Gastrocnemius medialis (tissue), 4 donors: ENCODE measurements around the gene RCSD1. TPM values are rescaled to one million over a fixed set of nuclear protein-coding genes. Genes with fewer than 3 reads are reported as not detected.

Experiments used
- ATAC-seq, 2 donors: fragments of 150-250 bp; one replicate each; pipeline ENCODE4 v1.9.1; 2016
- DNase-seq, 2 donors: peaks; one replicate each; pipeline ENCODE4 v3.0.0-alpha.2; 2019
- H3K27ac ChIP-seq, 4 donors: fragments of 200-600 bp; sonication (generic); 1 replicate in 1 of 4; 2 replicates in 3 of 4; pipeline ENCODE4 v1.5.1; 2016 to 2018; ENCODE audit warnings: mild to moderate bottlenecking in 2 of 4, moderate library complexity in 1 of 4
- H3K27me3 ChIP-seq, 3 donors: fragments of 200-600 bp; sonication (generic) in 2 of 3; 1 replicate in 1 of 3; 2 replicates in 2 of 3; pipeline versions ENCODE4 v1.5.1 to v1.6.0; 2016 to 2019; ENCODE audit warnings: mild to moderate bottlenecking in 1 of 3, moderate library complexity in 1 of 3
- H3K36me3 ChIP-seq, 2 donors: fragments of 200-600 bp; sonication (generic) in 1 of 2; one replicate each; pipeline ENCODE4 v1.5.1; 2017 to 2018
- H3K4me1 ChIP-seq, 2 donors: fragments of 200-600 bp; sonication (generic) in 1 of 2; one replicate each; pipeline ENCODE4 v1.5.1; 2016 to 2017; ENCODE audit warnings: mild to moderate bottlenecking in 2 of 2
- H3K4me3 ChIP-seq, 4 donors: fragments of 200-600 bp; sonication (generic) in 3 of 4; 1 replicate in 1 of 4; 2 replicates in 3 of 4; pipeline ENCODE4 v1.5.1; 2016 to 2019; ENCODE audit warnings: mild to moderate bottlenecking in 2 of 4
- H3K9me3 ChIP-seq, 3 donors: fragments of 200-600 bp; sonication (generic) in 2 of 3; 1 replicate in 1 of 3; 2 replicates in 2 of 3; pipeline ENCODE4 v1.5.1; 2016 to 2019
- POLR2A ChIP-seq, 2 donors: fragments of 450-650 bp; IDR thresholded peaks; one replicate each; pipeline ENCODE4 v1.6.1; 2017; ENCODE audit warnings: antibody characterized with exemption in 2 of 2, mild to moderate bottlenecking in 2 of 2, moderate library complexity in 2 of 2
- in situ Hi-C, 4 donors: fragments of 200-750 bp; cut with MboI; loops; one replicate each; pipeline versions ENCODE4 v1.15.0 to v1.8.0; 2017; ENCODE audit warnings: low sequenced_read_pairs in 4 of 4
- intact Hi-C: fragments of 100-400 bp; cut with DNase I; formaldehyde crosslinking; loops from one replicate; pipeline ENCODE4 v1.15.1; 2023; ENCODE audit warnings: low total_unique reads
- total RNA-seq, 4 donors: library from RNA; depleted of rRNA; stranded (reverse); fragments of >200 nt; gene quantifications; one replicate each; pipeline versions ENCODE4 v1.1.0 to v1.2.3, GENCODE V29; 2016
- TF ChIP-seq, protein P1 (sequence below), 5 experiments: fragments of 450-650 bp in 3 of 5; fragments of 200-600 bp in 2 of 5; sonication (generic) in 2 of 5; IDR thresholded peaks in 4 of 5; conservative IDR thresholded peaks in 1 of 5; 1 replicate in 4 of 5; 2 replicates in 1 of 5; pipeline ENCODE4 v1.5.1; 2016 to 2019; ENCODE audit warnings: antibody characterized with exemption in 5 of 5, mild to moderate bottlenecking in 3 of 5, moderate library complexity in 3 of 5

The RCSD1 gene
- total RNA-seq, 4 donors from 2014 or later = 6.0 to 14.8 (median 7.5) TPM

DNA sequence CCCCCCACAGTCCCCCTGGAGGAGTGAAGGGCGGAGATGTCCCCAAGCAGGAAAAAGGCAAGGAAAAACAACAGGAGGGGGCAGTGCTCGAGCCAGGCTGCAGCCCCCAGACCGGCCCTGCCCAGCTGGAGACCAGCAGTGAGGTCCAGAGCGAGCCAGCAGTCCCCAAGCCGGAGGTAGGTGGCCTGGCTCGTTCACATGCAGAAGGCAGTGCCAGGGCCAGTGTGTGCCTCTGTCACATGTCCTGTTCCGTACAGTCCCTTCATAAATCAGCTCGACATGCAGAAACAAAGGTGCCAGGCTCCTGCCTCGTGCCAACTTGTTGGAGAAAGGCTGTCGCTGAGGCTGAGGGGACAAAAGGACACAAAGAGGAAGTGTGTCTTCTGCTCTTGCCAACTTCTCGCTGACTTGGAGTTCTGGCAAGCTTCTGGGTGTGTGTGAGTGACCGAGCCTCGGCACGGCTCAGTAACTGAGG, 67.7 kb downstream of the RCSD1 start:
- Histone ChIP-seq H3K27me3 (no peaks in the 10 kb centered on the region), H3K9me3 (no peaks in the 10 kb centered on the region), H3K4me1 (peaks cover 30 to 61% of the 10 kb centered on the region in 2 donors), H3K4me3 (no peak overlapping the region), H3K36me3 (peaks cover 0 to 11% of the 10 kb centered on the region in 2 donors), H3K27ac (peak overlapping the region; percentile 83 to 89 (median 86))
- intact Hi-C loops = loop anchor here (2.0 kb wide), 1 partner anchor 17 kb away; no protein-coding TSS in a partner anchor
- TF ChIP-seq POLR2A (IDR thresholded peaks at IDR 0.05) = peak in 1 of 2 donors; percentile 23
- TF ChIP-seq, protein P1, sequence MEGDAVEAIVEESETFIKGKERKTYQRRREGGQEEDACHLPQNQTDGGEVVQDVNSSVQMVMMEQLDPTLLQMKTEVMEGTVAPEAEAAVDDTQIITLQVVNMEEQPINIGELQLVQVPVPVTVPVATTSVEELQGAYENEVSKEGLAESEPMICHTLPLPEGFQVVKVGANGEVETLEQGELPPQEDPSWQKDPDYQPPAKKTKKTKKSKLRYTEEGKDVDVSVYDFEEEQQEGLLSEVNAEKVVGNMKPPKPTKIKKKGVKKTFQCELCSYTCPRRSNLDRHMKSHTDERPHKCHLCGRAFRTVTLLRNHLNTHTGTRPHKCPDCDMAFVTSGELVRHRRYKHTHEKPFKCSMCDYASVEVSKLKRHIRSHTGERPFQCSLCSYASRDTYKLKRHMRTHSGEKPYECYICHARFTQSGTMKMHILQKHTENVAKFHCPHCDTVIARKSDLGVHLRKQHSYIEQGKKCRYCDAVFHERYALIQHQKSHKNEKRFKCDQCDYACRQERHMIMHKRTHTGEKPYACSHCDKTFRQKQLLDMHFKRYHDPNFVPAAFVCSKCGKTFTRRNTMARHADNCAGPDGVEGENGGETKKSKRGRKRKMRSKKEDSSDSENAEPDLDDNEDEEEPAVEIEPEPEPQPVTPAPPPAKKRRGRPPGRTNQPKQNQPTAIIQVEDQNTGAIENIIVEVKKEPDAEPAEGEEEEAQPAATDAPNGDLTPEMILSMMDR (IDR thresholded peaks at IDR 0.05 in 4 of 5, conservative IDR thresholded peaks at IDR 0.05 in 1 of 5) = no peak
- ATAC-seq (peak; percentile 89), DNase-seq (peak; percentile 94 to 98)
- in situ Hi-C loops = loop anchor here in 1 of 4 donors (25.0 kb wide), 1 partner anchor 635 kb away; no protein-coding TSS in a partner anchor

DNA sequence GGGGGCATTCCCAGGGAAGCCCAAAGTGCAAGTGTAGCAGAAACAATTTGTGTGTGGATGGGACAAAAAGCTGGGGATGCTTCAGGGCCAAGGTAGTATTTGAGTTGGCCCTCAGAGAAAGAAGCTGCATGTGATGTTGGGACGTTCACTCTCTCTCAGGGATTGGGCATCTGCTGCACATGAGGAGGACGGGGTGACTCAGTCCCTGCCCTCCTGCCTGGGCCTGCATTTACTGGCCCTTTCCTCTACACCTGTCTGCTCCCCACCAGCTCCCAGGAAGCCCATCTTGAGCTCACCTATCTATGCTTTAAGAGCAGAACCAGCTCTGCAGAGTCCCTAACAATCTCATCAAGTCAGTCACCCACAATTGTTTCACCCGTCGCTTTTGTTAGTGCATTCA, 68.3 kb downstream of the RCSD1 start:
- TF ChIP-seq, protein P1 (IDR thresholded peaks at IDR 0.05 in 4 of 5, conservative IDR thresholded peaks at IDR 0.05 in 1 of 5) = no peak
- no peak for TF ChIP-seq POLR2A (IDR thresholded peaks at IDR 0.05)
- DNase-seq (no peak), ATAC-seq (no peak)
- Histone ChIP-seq H3K4me3 (no peak overlapping the region), H3K27me3 (no peaks in the 10 kb centered on the region), H3K4me1 (peaks cover 28 to 55% of the 10 kb centered on the region in 2 donors), H3K27ac (peak overlapping the region; percentile 83 to 89 (median 86)), H3K9me3 (no peaks in the 10 kb centered on the region), H3K36me3 (peaks cover 0 to 11% of the 10 kb centered on the region in 2 donors)
- intact Hi-C loops = no loop called here
- in situ Hi-C loops = loop anchor here in 1 of 4 donors (25.0 kb wide), 1 partner anchor 636 kb away; no protein-coding TSS in a partner anchor

DNA sequence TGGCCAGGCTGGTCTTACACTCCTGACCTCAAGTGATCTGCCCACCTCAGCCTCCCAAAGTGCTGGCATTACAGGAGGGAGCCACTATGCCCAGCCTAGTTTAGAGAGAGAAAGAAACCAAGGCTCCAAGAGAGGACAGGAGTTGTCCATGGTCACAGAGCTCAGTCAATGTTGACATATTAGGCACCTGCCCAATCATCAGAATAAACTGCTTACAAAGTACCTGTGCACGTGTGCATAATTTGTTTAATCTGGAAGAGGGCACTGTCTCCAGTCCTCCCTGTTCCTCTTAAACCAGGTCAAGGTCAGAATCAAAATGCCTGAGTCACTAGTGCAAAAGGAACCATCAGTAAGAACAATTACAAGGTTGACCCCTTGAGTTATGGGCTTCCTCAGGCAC, 71.5 kb downstream of the RCSD1 start:
- H3K27me3 ChIP-seq = no peaks in the 10 kb centered on the region
- TF ChIP-seq, protein P1 (IDR thresholded peaks at IDR 0.05 in 4 of 5, conservative IDR thresholded peaks at IDR 0.05 in 1 of 5) = no peak
- no peak for TF ChIP-seq POLR2A (IDR thresholded peaks at IDR 0.05)
- H3K36me3 ChIP-seq = peaks cover 0 to 12% of the 10 kb centered on the region in 2 donors
- no peak overlapping the region for H3K4me3 ChIP-seq
- DNase-seq = no peak
- H3K27ac ChIP-seq = no peak overlapping the region
- no peaks in the 10 kb centered on the region for H3K9me3 ChIP-seq
- in situ Hi-C loops = loop anchor here in 1 of 4 donors (25.0 kb wide), 2 partner anchors 236 to 464 kb away; partner anchors contain the start of genes DCAF6 and MPC2
- intact Hi-C loops = no loop called here
- peaks cover 16 to 25% of the 10 kb centered on the region in 2 donors for H3K4me1 ChIP-seq
- ATAC-seq = no peak

DNA sequence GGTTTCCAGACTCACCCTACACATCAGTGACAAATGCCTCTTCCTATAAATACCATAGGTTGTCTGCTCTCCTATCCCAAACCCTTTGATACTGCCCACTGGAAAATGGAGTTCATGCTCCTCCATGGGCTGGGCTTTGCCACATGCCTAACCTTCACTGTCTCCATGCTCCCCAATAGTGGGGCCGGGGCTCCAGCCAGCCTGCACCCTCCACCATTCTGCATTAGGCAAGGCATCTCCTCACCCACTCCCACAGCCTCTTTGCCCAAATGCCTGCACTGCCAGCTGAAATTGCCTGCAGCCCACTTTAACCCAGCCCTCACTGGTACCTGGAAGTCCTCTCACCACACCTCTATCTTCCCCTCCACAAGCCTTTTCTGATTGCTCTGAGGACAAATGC, 73.5 kb downstream of the RCSD1 start:
- intact Hi-C loops (no loop called here), in situ Hi-C loops (loop anchor here in 1 of 4 donors (25.0 kb wide), 2 partner anchors 234 to 466 kb away; partner anchors contain the start of genes DCAF6 and MPC2)
- H3K36me3 ChIP-seq = peaks cover 0 to 7% of the 10 kb centered on the region in 2 donors
- DNase-seq (no peak), ATAC-seq (no peak)
- H3K27me3 ChIP-seq = no peaks in the 10 kb centered on the region
- TF ChIP-seq, protein P1 (IDR thresholded peaks at IDR 0.05 in 4 of 5, conservative IDR thresholded peaks at IDR 0.05 in 1 of 5) = no peak
- no peak for TF ChIP-seq POLR2A (IDR thresholded peaks at IDR 0.05)
- H3K27ac ChIP-seq = no peak overlapping the region
- H3K4me3 ChIP-seq = no peak overlapping the region
- H3K4me1 ChIP-seq = peaks cover 4 to 9% of the 10 kb centered on the region in 2 donors
- H3K9me3 ChIP-seq = no peaks in the 10 kb centered on the region
